ENCODE data around the gene CEL.
"Not testable (repeated sequence)": the region's sequence is repeated elsewhere in the genome, so short reads cannot be mapped to it uniquely, and the experiment has no call there.

Gene CEL

GRCh38 chr9:133080161-133080560 is 18.4 kb downstream of the CEL start:
- no peak for TF ChIP-seq ZNF274 (IDR thresholded peaks at IDR 0.05; ENCODE audit: low read depth, low read length)
- no peak for TF ChIP-seq SUZ12 (IDR thresholded peaks at IDR 0.05; ENCODE audit: extremely low read depth, insufficient read depth, insufficient read length)
- TF ChIP-seq YY1 (IDR thresholded peaks at IDR 0.05; ENCODE audit: insufficient read depth, insufficient read length): no peak
- no peak for DNase-seq (ENCODE audit: low read depth, low spot score)

GRCh38 chr9:133080786-133081779 is 19.3 kb downstream of the CEL start:
- not testable (repeated sequence) for H3K27me3 ChIP-seq (ENCODE audit: insufficient read depth, insufficient read length); H3K9ac ChIP-seq (ENCODE audit: insufficient read length, low read depth); H3K36me3 ChIP-seq (ENCODE audit: insufficient read depth, insufficient read length, low read length); DNase-seq (ENCODE audit: low read depth, low spot score); H3K9me3 ChIP-seq (ENCODE audit: insufficient read depth, low read length); H3K4me1 ChIP-seq (ENCODE audit: insufficient read depth, insufficient read length); H3K4me3 ChIP-seq (ENCODE audit: insufficient read length, low read depth)

More at GRCh38 chr9:133080161-133080560, 18.4 kb downstream of the CEL start:
- Histone ChIP-seq H3K36me3 (ENCODE audit: insufficient read depth, insufficient read length, low read length) (no peaks in the 10 kb centered on the region), H3K27me3 (ENCODE audit: insufficient read depth, insufficient read length) (no peaks in the 10 kb centered on the region), H3K4me3 (ENCODE audit: insufficient read length, low read depth) (no peak overlapping the region), H3K9ac (ENCODE audit: insufficient read length, low read depth) (no peak overlapping the region), H3K4me1 (ENCODE audit: insufficient read depth, insufficient read length) (peaks cover 8% of the 10 kb centered on the region), H3K9me3 (ENCODE audit: insufficient read depth, low read length) (no peaks in the 10 kb centered on the region)

GRCh38 chr9:133081957-133082644 is 20.3 kb downstream of the CEL start:
- not testable (repeated sequence) for H3K9me3 ChIP-seq (ENCODE audit: insufficient read depth, low read length); H3K27me3 ChIP-seq (ENCODE audit: insufficient read depth, insufficient read length); H3K9ac ChIP-seq (ENCODE audit: insufficient read length, low read depth); H3K4me1 ChIP-seq (ENCODE audit: insufficient read depth, insufficient read length); DNase-seq (ENCODE audit: low read depth, low spot score); H3K36me3 ChIP-seq (ENCODE audit: insufficient read depth, insufficient read length, low read length); H3K4me3 ChIP-seq (ENCODE audit: insufficient read length, low read depth)

- not testable (repeated sequence) for DNase-seq (ENCODE audit: low read depth, low spot score); H3K9ac ChIP-seq (ENCODE audit: insufficient read length, low read depth); H3K4me3 ChIP-seq (ENCODE audit: insufficient read length, low read depth); H3K27me3 ChIP-seq (ENCODE audit: insufficient read depth, insufficient read length); H3K36me3 ChIP-seq (ENCODE audit: insufficient read depth, insufficient read length, low read length); H3K9me3 ChIP-seq (ENCODE audit: insufficient read depth, low read length); H3K4me1 ChIP-seq (ENCODE audit: insufficient read depth, insufficient read length)
Observed at GRCh38 chr9:133083688-133084087, 21.9 kb downstream of the CEL start.

GRCh38 chr9:133086212-133086860 is 24.6 kb downstream of the CEL start:
- not testable (repeated sequence) for H3K9me3 ChIP-seq (ENCODE audit: insufficient read depth, low read length); DNase-seq (ENCODE audit: low read depth, low spot score); H3K27me3 ChIP-seq (ENCODE audit: insufficient read depth, insufficient read length); H3K9ac ChIP-seq (ENCODE audit: insufficient read length, low read depth); H3K36me3 ChIP-seq (ENCODE audit: insufficient read depth, insufficient read length, low read length); H3K4me3 ChIP-seq (ENCODE audit: insufficient read length, low read depth); H3K4me1 ChIP-seq (ENCODE audit: insufficient read depth, insufficient read length)

- Histone ChIP-seq H3K9me3 (ENCODE audit: insufficient read depth, low read length) (no peaks in the 10 kb centered on the region), H3K4me1 (ENCODE audit: insufficient read depth, insufficient read length) (no peaks in the 10 kb centered on the region), H3K27me3 (ENCODE audit: insufficient read depth, insufficient read length) (no peaks in the 10 kb centered on the region), H3K36me3 (ENCODE audit: insufficient read depth, insufficient read length, low read length) (no peaks in the 10 kb centered on the region), H3K4me3 (ENCODE audit: insufficient read length, low read depth) (no peak overlapping the region), H3K9ac (ENCODE audit: insufficient read length, low read depth) (no peak overlapping the region)
- TF ChIP-seq ZNF274 (IDR thresholded peaks at IDR 0.05; ENCODE audit: low read depth, low read length): no peak
- TF ChIP-seq SUZ12 (IDR thresholded peaks at IDR 0.05; ENCODE audit: extremely low read depth, insufficient read depth, insufficient read length): no peak
- TF ChIP-seq YY1 (IDR thresholded peaks at IDR 0.05; ENCODE audit: insufficient read depth, insufficient read length): no peak
- DNase-seq (ENCODE audit: low read depth, low spot score): no peak
Observed at GRCh38 chr9:133086894-133087293, 25.1 kb downstream of the CEL start.

- no peak for DNase-seq (ENCODE audit: low read depth, low spot score)
- H3K9ac ChIP-seq (ENCODE audit: insufficient read length, low read depth): no peak overlapping the region
- H3K36me3 ChIP-seq (ENCODE audit: insufficient read depth, insufficient read length, low read length): no peaks in the 10 kb centered on the region
- no peaks in the 10 kb centered on the region for H3K9me3 ChIP-seq (ENCODE audit: insufficient read depth, low read length)
- no peaks in the 10 kb centered on the region for H3K4me1 ChIP-seq (ENCODE audit: insufficient read depth, insufficient read length)
- no peak overlapping the region for H3K4me3 ChIP-seq (ENCODE audit: insufficient read length, low read depth)
- H3K27me3 ChIP-seq (ENCODE audit: insufficient read depth, insufficient read length): no peaks in the 10 kb centered on the region
- TF ChIP-seq YY1 (IDR thresholded peaks at IDR 0.05; ENCODE audit: insufficient read depth, insufficient read length): no peak
- TF ChIP-seq ZNF274 (IDR thresholded peaks at IDR 0.05; ENCODE audit: low read depth, low read length): no peak
- no peak for TF ChIP-seq SUZ12 (IDR thresholded peaks at IDR 0.05; ENCODE audit: extremely low read depth, insufficient read depth, insufficient read length)
Observed at GRCh38 chr9:133087429-133088145, 25.8 kb downstream of the CEL start.
